ENCODE results near the gene ANXA2R.
"Not testable (repeated sequence)": the region's sequence is repeated elsewhere in the genome, so short reads cannot be mapped to it uniquely, and the experiment has no call there.

ANXA2R gene, protein sequence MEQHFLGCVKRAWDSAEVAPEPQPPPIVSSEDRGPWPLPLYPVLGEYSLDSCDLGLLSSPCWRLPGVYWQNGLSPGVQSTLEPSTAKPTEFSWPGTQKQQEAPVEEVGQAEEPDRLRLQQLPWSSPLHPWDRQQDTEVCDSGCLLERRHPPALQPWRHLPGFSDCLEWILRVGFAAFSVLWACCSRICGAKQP

DNA sequence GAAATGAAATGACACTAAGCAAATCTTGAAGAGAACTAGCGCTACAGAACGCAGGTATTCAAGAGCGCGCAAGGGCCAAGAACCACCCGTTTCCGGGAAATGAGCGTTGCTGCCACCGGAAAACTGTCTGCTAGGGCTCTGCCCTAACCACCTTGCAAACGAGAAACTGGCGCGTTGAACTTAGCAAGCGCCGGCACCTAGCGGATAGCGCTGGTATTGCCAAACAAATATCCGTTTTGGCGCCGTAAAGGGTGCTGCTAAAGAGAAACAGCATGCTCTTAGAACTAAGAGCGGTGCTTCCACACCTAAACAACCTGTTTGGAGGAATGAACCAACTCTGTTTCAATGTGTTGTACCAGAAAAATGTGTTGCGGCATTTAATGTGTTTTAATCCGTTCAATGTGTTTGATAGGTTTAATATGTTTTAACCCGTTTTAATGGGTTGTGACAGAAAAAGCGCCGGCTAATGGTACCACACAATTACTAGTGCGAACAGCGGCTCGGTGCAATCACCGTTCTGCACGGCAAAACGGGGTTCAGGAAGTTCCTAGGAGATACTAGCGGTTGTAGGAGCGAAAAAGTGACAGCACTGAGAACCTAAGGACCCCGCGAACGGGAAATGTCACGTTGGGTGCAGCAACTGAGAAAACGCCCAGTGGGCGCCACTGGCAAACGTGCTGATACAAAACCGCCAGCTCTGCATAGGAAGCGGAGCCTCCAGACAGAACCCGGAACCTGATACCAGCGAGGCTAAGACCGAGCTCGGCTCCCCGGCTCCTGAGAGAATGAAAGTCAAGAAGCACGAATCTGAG lies at the start of gene ANXA2R:
TSS of gene ANXA2R (minus strand) at position 33 of the 812 bp plus-strand sequence. CDS start 273 bp downstream, outside the sequence.
- H3K4me3 ChIP-seq (replicated peaks; ENCODE audit: low read depth, low read length) = peak within 1 kb of the TSS; percentile 62
- DNase-seq (ENCODE audit: extremely low read depth, low read depth) = peak; percentile 87
- TF ChIP-seq CTCF (IDR thresholded peaks at IDR 0.05; ENCODE audit: low read depth, low read length, missing control alignments) = peak; percentile 76

GRCh38 chr5:43086118-43086908 lies 46.2 kb upstream of the ANXA2R start:
- H3K4me3 ChIP-seq (replicated peaks; ENCODE audit: low read depth, low read length); DNase-seq (ENCODE audit: extremely low read depth, low read depth): not testable (repeated sequence)

DNA sequence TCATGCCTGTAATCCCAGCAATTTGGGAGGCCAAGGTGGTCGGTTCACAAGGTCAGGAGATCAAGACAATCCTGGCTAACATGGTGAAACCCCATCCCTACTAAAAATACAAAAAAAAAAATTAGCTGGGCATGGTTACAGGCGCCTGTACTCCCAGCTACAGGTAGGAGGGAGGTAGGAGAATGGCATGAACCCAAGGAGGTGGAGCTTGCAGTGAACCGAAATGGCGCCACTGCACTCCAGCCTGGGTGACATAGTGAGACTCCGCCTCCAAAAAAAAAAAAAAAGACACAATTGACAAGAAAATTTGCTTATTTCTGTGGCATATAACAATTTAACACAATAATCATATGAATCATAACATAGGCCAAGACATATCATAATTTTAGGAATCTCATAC lies 45.3 kb upstream of the ANXA2R start:
- TF ChIP-seq CTCF (IDR thresholded peaks at IDR 0.05; ENCODE audit: low read depth, low read length, missing control alignments) = no peak
- no peak for DNase-seq (ENCODE audit: extremely low read depth, low read depth)
- H3K4me3 ChIP-seq (replicated peaks; ENCODE audit: low read depth, low read length) = no peak overlapping the region

- not testable (repeated sequence) for DNase-seq (ENCODE audit: extremely low read depth, low read depth)
Measured at GRCh38 chr5:43084468-43084867, 44.3 kb upstream of the ANXA2R start.

GRCh38 chr5:43081345-43081744 lies 41.2 kb upstream of the ANXA2R start:
- H3K4me3 ChIP-seq (replicated peaks; ENCODE audit: low read depth, low read length); DNase-seq (ENCODE audit: extremely low read depth, low read depth): not testable (repeated sequence)

More at GRCh38 chr5:43084468-43084867, 44.3 kb upstream of the ANXA2R start:
- not testable (repeated sequence) for H3K4me3 ChIP-seq (replicated peaks; ENCODE audit: low read depth, low read length)

DNA sequence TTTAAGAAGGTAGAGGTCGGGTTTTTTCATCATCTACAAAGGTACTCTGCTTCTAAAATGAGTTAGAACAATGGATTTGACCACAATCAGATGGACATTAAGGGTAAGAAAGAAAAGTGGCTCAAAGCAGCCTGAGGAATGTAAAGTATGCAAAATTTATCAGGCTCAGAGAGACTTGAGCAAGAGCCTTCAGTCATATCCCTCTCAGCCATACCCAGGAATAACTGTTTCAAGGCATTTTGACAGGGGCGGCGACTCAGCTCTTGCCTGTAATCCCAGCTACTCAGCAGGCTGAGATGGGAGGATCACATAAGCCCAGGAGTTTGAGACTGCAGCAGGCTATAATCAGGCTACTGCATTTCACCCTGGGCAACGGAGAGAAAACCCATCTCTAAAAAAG lies 38.8 kb upstream of the ANXA2R start:
- no peak for TF ChIP-seq CTCF (IDR thresholded peaks at IDR 0.05; ENCODE audit: low read depth, low read length, missing control alignments)
- H3K4me3 ChIP-seq (replicated peaks; ENCODE audit: low read depth, low read length) = no peak overlapping the region
- DNase-seq (ENCODE audit: extremely low read depth, low read depth) = no peak

DNA sequence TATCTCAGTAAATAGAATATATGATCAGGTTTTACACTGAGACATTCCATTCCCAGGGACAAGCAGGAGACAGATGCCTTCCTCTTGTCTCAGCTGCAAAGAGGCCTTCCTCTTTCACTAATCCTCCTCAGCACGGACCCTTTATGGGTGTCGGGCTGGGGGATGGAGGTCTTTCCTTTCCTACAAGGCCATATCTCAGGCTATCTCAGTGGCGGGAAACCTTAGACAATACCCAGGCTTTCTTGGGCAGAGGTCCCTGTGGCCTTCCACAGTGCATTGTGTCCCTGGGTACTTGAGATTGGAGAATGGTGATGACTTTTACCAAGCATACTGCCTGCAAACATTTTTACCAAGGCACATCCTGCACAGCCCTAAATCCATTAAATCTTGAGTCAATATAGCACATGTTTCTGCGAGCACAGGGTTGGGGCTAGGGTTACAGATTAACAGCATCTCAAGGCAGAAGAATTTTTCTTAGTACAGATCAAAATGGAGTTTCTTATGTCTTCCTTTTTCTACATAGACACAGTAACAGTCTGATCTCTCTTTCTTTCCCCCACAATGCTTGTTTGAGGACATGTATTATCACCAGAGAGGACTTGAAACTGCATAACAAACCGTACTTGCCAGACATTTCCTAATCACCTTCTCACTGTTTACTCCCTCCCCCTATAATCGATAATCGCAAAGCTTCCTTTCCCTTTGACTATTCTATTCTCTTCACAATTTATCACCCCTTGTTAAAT lies 37.5 kb upstream of the ANXA2R start:
- not testable (repeated sequence) for H3K4me3 ChIP-seq (replicated peaks; ENCODE audit: low read depth, low read length)

DNA sequence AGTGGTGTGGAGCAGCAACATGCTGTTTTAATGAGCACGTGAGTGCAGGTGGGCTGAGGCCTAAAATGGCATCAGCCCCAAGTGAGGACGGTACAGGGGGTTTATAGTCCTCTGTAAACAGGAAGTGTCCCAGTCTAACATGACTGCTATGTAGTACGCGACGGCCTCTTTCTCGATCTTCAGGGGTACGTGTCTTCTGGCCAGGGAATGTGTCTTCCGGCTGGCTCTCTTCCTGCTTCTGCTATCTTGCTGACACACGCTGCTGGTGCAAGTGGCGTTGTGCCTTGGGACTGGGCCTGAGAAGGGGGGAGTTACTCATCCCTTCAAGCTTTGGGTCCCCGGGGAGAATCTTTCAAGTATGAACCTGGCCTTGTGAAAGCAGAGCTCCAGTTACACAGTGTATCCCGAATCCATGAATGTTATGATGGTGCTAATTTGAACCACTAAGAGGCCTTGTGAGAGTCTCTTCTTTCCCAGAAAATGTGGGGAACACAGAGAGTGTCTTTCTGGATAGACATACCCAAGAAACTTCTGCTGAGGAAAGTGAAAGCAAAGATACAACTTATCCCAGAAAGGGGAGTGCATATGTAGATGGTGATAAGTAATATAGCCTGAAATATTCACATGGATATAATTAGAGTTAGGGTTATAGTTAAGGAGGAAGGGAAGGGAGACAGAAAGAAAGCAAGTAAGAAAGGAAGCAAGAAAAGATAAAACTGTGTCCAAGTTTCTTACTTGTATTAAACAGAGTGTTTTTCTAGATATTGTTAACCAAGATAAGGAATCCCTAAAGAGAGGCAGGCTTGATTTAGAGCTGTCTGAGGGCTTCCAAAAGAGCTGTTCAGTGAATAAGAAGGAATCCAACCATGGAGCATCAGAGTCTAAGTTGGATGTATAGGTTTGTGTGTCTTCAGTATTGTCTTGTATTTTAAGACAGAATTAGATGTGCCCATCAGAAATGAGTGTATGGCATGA lies 35.5 kb upstream of the ANXA2R start:
- TF ChIP-seq CTCF (IDR thresholded peaks at IDR 0.05; ENCODE audit: low read depth, low read length, missing control alignments) = no peak
- H3K4me3 ChIP-seq (replicated peaks; ENCODE audit: low read depth, low read length) = no peak overlapping the region
- no peak for DNase-seq (ENCODE audit: extremely low read depth, low read depth)

More for the DNA sequence above, 37.5 kb upstream of the ANXA2R start:
- DNase-seq (ENCODE audit: extremely low read depth, low read depth) = not testable (repeated sequence)
